SU-DHL-6 (cell line): Measurements from ENCODE around the gene RNF19B.

ENCODE experiments used
- H2AFZ ChIP-seq: fragments of 200-600 bp; sonication (generic); 2 replicates; pipeline ENCODE4 v1.6.1; 2014; ENCODE audit warnings: low read depth, mild to moderate bottlenecking, moderate library complexity, mixed read lengths, antibody characterized with exemption, low read length; ENCODE audit not compliant: severe bottlenecking
- H3F3A ChIP-seq: fragments of 200-600 bp; shearing (Covaris generic); 2 replicates; pipeline ENCODE4 v1.6.0; 2016; ENCODE audit warnings: antibody characterized with exemption, mild to moderate bottlenecking; ENCODE audit not compliant: insufficient read depth
- H3K27ac ChIP-seq: fragments of 200-600 bp; sonication (generic); 2 replicates; pipeline ENCODE4 v1.5.1; 2016; ENCODE audit warnings: low read depth, mild to moderate bottlenecking, low read length, moderate library complexity, mixed read lengths
- H3K27me3 ChIP-seq: fragments of 200-600 bp; sonication (generic), shearing (Covaris generic); 2 replicates; pipeline ENCODE4 v1.6.0; 2014; ENCODE audit warnings: mild to moderate bottlenecking, low read length
- H3K36me3 ChIP-seq: fragments of 200-600 bp; sonication (generic); 2 replicates; pipeline ENCODE4 v1.6.1; 2014; ENCODE audit warnings: mild to moderate bottlenecking, low read length, mixed read lengths
- H3K4me2 ChIP-seq: fragments of 300-600, 200-600 bp; shearing (Covaris generic), sonication (generic); 2 replicates; pipeline ENCODE4 v1.6.0; 2014; ENCODE audit warnings: low read length, low read depth, mild to moderate bottlenecking; ENCODE audit not compliant: poor library complexity, severe bottlenecking
- H3K4me3 ChIP-seq: fragments of 200-600 bp; sonication (generic); 2 replicates; pipeline ENCODE4 v1.5.1; 2014; ENCODE audit warnings: antibody characterized with exemption, low read length, mild to moderate bottlenecking, mixed read lengths; ENCODE audit not compliant: insufficient read depth, poor library complexity, severe bottlenecking
- H3K79me2 ChIP-seq: fragments of 200-600 bp; sonication (generic); 2 replicates; pipeline ENCODE4 v1.6.1; 2014; ENCODE audit warnings: mild to moderate bottlenecking, low read length, moderate library complexity; ENCODE audit not compliant: insufficient read depth
- H3K9ac ChIP-seq: fragments of 200-600 bp; sonication (generic); 2 replicates; pipeline ENCODE4 v1.7.0; 2014; ENCODE audit warnings: mild to moderate bottlenecking, low read length
- H3K9me2 ChIP-seq: fragments of 200-600 bp; sonication (generic); replicated peaks from 2 replicates; pipeline ENCODE4 v1.6.1; 2014; ENCODE audit warnings: low read length; ENCODE audit not compliant: insufficient read depth
- H3K9me3 ChIP-seq: fragments of 200-600 bp; sonication (generic); 2 replicates; pipeline ENCODE4 v1.6.1; 2014; ENCODE audit warnings: low read length, mixed read lengths; ENCODE audit not compliant: insufficient read depth
- H4K20me1 ChIP-seq: fragments of 200-600 bp; sonication (generic); 2 replicates; pipeline ENCODE4 v1.6.1; 2014; ENCODE audit warnings: low read depth, mild to moderate bottlenecking, antibody characterized with exemption, low read length, moderate library complexity, mixed read lengths
- EZH2phosphoT487 ChIP-seq: fragments of 200-600 bp; sonication (generic), shearing (Covaris generic); conservative IDR thresholded peaks from 2 replicates; pipeline ENCODE4 v1.6.1; 2018; ENCODE audit warnings: mild to moderate bottlenecking, antibody characterized with exemption, low read length, moderate library complexity, mixed read lengths
- TF ChIP-seq, protein P1 (sequence below): fragments of 200-600 bp; sonication (generic); IDR thresholded peaks from one replicate; pipeline ENCODE4 v1.5.1; 2017; ENCODE audit warnings: antibody characterized with exemption, mild to moderate bottlenecking, low read length, moderate library complexity; ENCODE audit not compliant: insufficient read depth, poor library complexity, severe bottlenecking

Gene RNF19B

GRCh38 chr1:32895325-32896215, 69.0 kb downstream of the RNF19B start:
- H3K4me2 ChIP-seq = no peak overlapping the region
- TF ChIP-seq, protein P1, sequence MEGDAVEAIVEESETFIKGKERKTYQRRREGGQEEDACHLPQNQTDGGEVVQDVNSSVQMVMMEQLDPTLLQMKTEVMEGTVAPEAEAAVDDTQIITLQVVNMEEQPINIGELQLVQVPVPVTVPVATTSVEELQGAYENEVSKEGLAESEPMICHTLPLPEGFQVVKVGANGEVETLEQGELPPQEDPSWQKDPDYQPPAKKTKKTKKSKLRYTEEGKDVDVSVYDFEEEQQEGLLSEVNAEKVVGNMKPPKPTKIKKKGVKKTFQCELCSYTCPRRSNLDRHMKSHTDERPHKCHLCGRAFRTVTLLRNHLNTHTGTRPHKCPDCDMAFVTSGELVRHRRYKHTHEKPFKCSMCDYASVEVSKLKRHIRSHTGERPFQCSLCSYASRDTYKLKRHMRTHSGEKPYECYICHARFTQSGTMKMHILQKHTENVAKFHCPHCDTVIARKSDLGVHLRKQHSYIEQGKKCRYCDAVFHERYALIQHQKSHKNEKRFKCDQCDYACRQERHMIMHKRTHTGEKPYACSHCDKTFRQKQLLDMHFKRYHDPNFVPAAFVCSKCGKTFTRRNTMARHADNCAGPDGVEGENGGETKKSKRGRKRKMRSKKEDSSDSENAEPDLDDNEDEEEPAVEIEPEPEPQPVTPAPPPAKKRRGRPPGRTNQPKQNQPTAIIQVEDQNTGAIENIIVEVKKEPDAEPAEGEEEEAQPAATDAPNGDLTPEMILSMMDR = no peak
- no peak for TF ChIP-seq EZH2phosphoT487
- H3K4me3 ChIP-seq = no peak overlapping the region
- no peak overlapping the region for H2AFZ ChIP-seq
- H3K79me2 ChIP-seq = no peaks in the 10 kb centered on the region
- H4K20me1 ChIP-seq = no peaks in the 10 kb centered on the region
- H3K27me3 ChIP-seq = no peaks in the 10 kb centered on the region
- no peak overlapping the region for H3K9ac ChIP-seq
- H3K9me3 ChIP-seq = no peaks in the 10 kb centered on the region
- H3K36me3 ChIP-seq = no peaks in the 10 kb centered on the region
- no peaks in the 10 kb centered on the region for H3F3A ChIP-seq
- no peak overlapping the region for H3K27ac ChIP-seq
- H3K9me2 ChIP-seq = no peaks in the 10 kb centered on the region

- H3K79me2 ChIP-seq = no peaks in the 10 kb centered on the region
- H2AFZ ChIP-seq = no peak overlapping the region
- H3K9me3 ChIP-seq = no peaks in the 10 kb centered on the region
- H3K36me3 ChIP-seq = no peaks in the 10 kb centered on the region
- H3F3A ChIP-seq = no peaks in the 10 kb centered on the region
- TF ChIP-seq EZH2phosphoT487 = no peak
- H4K20me1 ChIP-seq = no peaks in the 10 kb centered on the region
- no peaks in the 10 kb centered on the region for H3K27me3 ChIP-seq
- no peaks in the 10 kb centered on the region for H3K9me2 ChIP-seq
- H3K4me2 ChIP-seq = no peak overlapping the region
- H3K4me3 ChIP-seq = no peak overlapping the region
- H3K9ac ChIP-seq = no peak overlapping the region
- no peak overlapping the region for H3K27ac ChIP-seq
These were observed 69.9 kb downstream of the RNF19B start for GRCh38 chr1:32894681-32895080.

GRCh38 chr1:32894019-32894600, 70.5 kb downstream of the RNF19B start:
- Histone ChIP-seq H3K79me2 (no peaks in the 10 kb centered on the region), H3K9ac (no peak overlapping the region), H4K20me1 (no peaks in the 10 kb centered on the region), H2AFZ (no peak overlapping the region), H3K27ac (no peak overlapping the region), H3K9me2 (no peaks in the 10 kb centered on the region), H3K4me2 (no peak overlapping the region), H3F3A (no peaks in the 10 kb centered on the region), H3K4me3 (no peak overlapping the region), H3K36me3 (no peaks in the 10 kb centered on the region), H3K9me3 (no peaks in the 10 kb centered on the region), H3K27me3 (no peaks in the 10 kb centered on the region)
- TF ChIP-seq, protein P1 = no peak
- TF ChIP-seq EZH2phosphoT487 = no peak
